ENCODE data around the gene OR4Q3.
"Not testable (repeated sequence)": the region's sequence is repeated elsewhere in the genome, so short reads cannot be mapped to it uniquely, and the experiment has no call there.

OR4Q3 gene

GRCh38 chr14:19743256-19743655, at the start of gene OR4Q3:
OR4Q3 (plus strand) TSS chr14:19743571.
- DNase-seq (ENCODE audit: low spot score) = no peak

GRCh38 chr14:19729359-19729758, 14.0 kb upstream of the OR4Q3 start:
- DNase-seq (ENCODE audit: low spot score) = no peak

GRCh38 chr14:19729763-19730162, 13.6 kb upstream of the OR4Q3 start:
- DNase-seq (ENCODE audit: low spot score) = no peak

GRCh38 chr14:19733893-19734292, 9.5 kb upstream of the OR4Q3 start:
- not testable (repeated sequence) for DNase-seq (ENCODE audit: low spot score)

- not testable (repeated sequence) for DNase-seq (ENCODE audit: low spot score)
Observed at GRCh38 chr14:19752316-19752715, 8.9 kb downstream of the OR4Q3 start.

- DNase-seq (ENCODE audit: low spot score) = no peak
Observed at GRCh38 chr14:19754172-19754571, 10.8 kb downstream of the OR4Q3 start.

- DNase-seq (ENCODE audit: low spot score) = not testable (repeated sequence)
Observed at GRCh38 chr14:19771491-19771890, 28.1 kb downstream of the OR4Q3 start.

- DNase-seq (ENCODE audit: low spot score) = no peak
Observed at GRCh38 chr14:19771895-19772430, 28.6 kb downstream of the OR4Q3 start.

- not testable (repeated sequence) for DNase-seq (ENCODE audit: low spot score)
Observed at GRCh38 chr14:19772454-19772853, 29.1 kb downstream of the OR4Q3 start.

GRCh38 chr14:19773204-19773603, 29.8 kb downstream of the OR4Q3 start, which contains the start of gene OR4M1:
OR4M1 (plus strand) TSS chr14:19773504; CDS start chr14:19780323, 6,819 bp downstream.
- DNase-seq (ENCODE audit: low spot score) = not testable (repeated sequence)

- DNase-seq (ENCODE audit: low spot score) = no peak
Observed at GRCh38 chr14:19775587-19775986, 32.2 kb downstream of the OR4Q3 start.

- not testable (repeated sequence) for DNase-seq (ENCODE audit: low spot score)
Observed at GRCh38 chr14:19785848-19786247, 42.5 kb downstream of the OR4Q3 start.

GRCh38 chr14:19787318-19787717, 43.9 kb downstream of the OR4Q3 start:
- not testable (repeated sequence) for DNase-seq (ENCODE audit: low spot score)

GRCh38 chr14:19788150-19788549, 44.8 kb downstream of the OR4Q3 start:
- not testable (repeated sequence) for DNase-seq (ENCODE audit: low spot score)

- peak; percentile 72 for DNase-seq (ENCODE audit: low spot score)
Observed at GRCh38 chr14:19796520-19797108, 53.2 kb downstream of the OR4Q3 start.
